A549 (cell line): ENCODE data around the gene KIF21B. TPM values are rescaled to one million over a fixed set of nuclear protein-coding genes. Genes with fewer than 3 reads are reported as not detected.
A peak's percentile ranks its signal among the peaks of the same experiment; 100 is the strongest.

Experiments used
- ATAC-seq, 2 experiments: fragments of 200-7000 bp in 1 of 2; fragments of >200 bp in 1 of 2; cut with Nextera tagmentation in 1 of 2; cut with Tn5 transposase in 1 of 2; 3 replicates each; pipeline versions ENCODE4 v1.8.0 to v1.9.1; 2018 to 2020; ENCODE audit warnings: mild to moderate bottlenecking in 1 of 2, moderate library complexity in 1 of 2
- CTCF ChIA-PET: fragments of 300-600 bp; sonication (Branson Sonifier 250); formaldehyde crosslinking; extraction: SDS; loops from one replicate; lab custom pipeline; 2021; ENCODE audit warnings: antibody characterized with exemption, inconsistent platforms; lab: Yijun Ruan, JAX
- POLR2A ChIA-PET: fragments of 350-600 bp; formaldehyde crosslinking; extraction: SDS; loops from one replicate; lab custom pipeline; 2021; ENCODE audit warnings: antibody characterized with exemption, inconsistent platforms; lab: Yijun Ruan, JAX
- DNase-seq, 2 experiments: peaks; one replicate each; pipeline versions ENCODE4 v3.0.0 to v3.0.0-alpha.2; 2011 to 2016; ENCODE audit warnings: low read depth in 1 of 2, low spot score in 1 of 2
- FAIRE-seq: peaks from 2 replicates; lab custom pipeline; 2011; peaks lifted over from hg19 to GRCh38; lab: Jason Lieb, UNC
- H3K27ac ChIP-seq, 2 experiments: fragments of >200 bp; sonication (Bioruptor Twin); formaldehyde crosslinking; 3 replicates each; pipeline ENCODE4 v1.5.1; 2016 to 2017
- H3K4me1 ChIP-seq: fragments of >200 bp; sonication (Bioruptor Twin); formaldehyde crosslinking; 3 replicates; pipeline ENCODE4 v1.6.1; 2016
- H3K4me2 ChIP-seq: fragments of >200 bp; sonication (Bioruptor Twin); formaldehyde crosslinking; 3 replicates; pipeline ENCODE4 v1.6.1; 2016
- H3K4me3 ChIP-seq: fragments of >200 bp; sonication (Bioruptor Twin); formaldehyde crosslinking; 3 replicates; pipeline ENCODE4 v1.5.1; 2016
- H3K9me3 ChIP-seq: fragments of >200 bp; sonication (Bioruptor Twin); formaldehyde crosslinking; 3 replicates; pipeline ENCODE4 v1.6.1; 2016
- CHD4 ChIP-seq: fragments of 200-600 bp; sonication (generic); IDR thresholded peaks from 2 replicates; pipeline ENCODE4 v1.6.1; 2016; ENCODE audit warnings: antibody characterized with exemption, mild to moderate bottlenecking, borderline replicate concordance
- EHF ChIP-seq: fragments of 250-450 bp; sonication (Bioruptor Pico); IDR thresholded peaks from 2 replicates; pipeline ENCODE4 v1.5.0; 2020; ENCODE audit warnings: mild to moderate bottlenecking
- EHMT2 ChIP-seq: fragments of 200-600 bp; sonication (generic); IDR thresholded peaks from 2 replicates; pipeline ENCODE4 v1.6.1; 2016; ENCODE audit warnings: antibody characterized with exemption, low read depth, mild to moderate bottlenecking, moderate library complexity
- FOSB ChIP-seq: fragments of 250-450 bp; sonication (Bioruptor Pico); IDR thresholded peaks from 2 replicates; pipeline ENCODE4 v1.5.0; 2020; ENCODE audit warnings: mild to moderate bottlenecking, moderate library complexity
- FOXS1 ChIP-seq: fragments of 250-450 bp; sonication (Bioruptor Pico); IDR thresholded peaks from 2 replicates; pipeline ENCODE4 v1.5.0; 2020; ENCODE audit warnings: mild to moderate bottlenecking, moderate library complexity
- GATA3 ChIP-seq: IDR thresholded peaks from 2 replicates; pipeline ENCODE4 v1.6.1; 2012; ENCODE audit warnings: borderline replicate concordance
- HDAC2 ChIP-seq: fragments of 200-600 bp; sonication (generic); IDR thresholded peaks from 2 replicates; pipeline ENCODE4 v1.6.1; 2016
- HMGXB4 ChIP-seq: fragments of 250-450 bp; sonication (Bioruptor Pico); IDR thresholded peaks from 2 replicates; pipeline ENCODE4 v1.5.0; 2021; ENCODE audit warnings: mild to moderate bottlenecking, moderate library complexity, borderline replicate concordance
- HOXB13 ChIP-seq: fragments of 250-450 bp; sonication (Bioruptor Pico); IDR thresholded peaks from 2 replicates; pipeline ENCODE4 v1.5.0; 2020; ENCODE audit warnings: low read depth, mild to moderate bottlenecking, moderate library complexity
- JUNB ChIP-seq: fragments of >200 bp; sonication (Bioruptor Twin); formaldehyde crosslinking; IDR thresholded peaks from 2 replicates; pipeline ENCODE4 v1.6.1; 2016
- KDM5A ChIP-seq: fragments of 200-600 bp; sonication (generic); IDR thresholded peaks from 2 replicates; pipeline ENCODE4 v1.6.1; 2016; ENCODE audit warnings: antibody characterized with exemption, mild to moderate bottlenecking
- MAFK ChIP-seq: fragments of 450-650 bp; IDR thresholded peaks from 2 replicates; pipeline ENCODE4 v1.6.1; 2014; ENCODE audit not compliant: partially characterized antibody
- MAX ChIP-seq: IDR thresholded peaks from 2 replicates; pipeline ENCODE4 v1.6.1; 2012
- MAZ ChIP-seq: fragments of 150-350 bp; IDR thresholded peaks from 2 replicates; pipeline ENCODE4 v1.6.1; 2014; ENCODE audit warnings: antibody characterized with exemption, low read depth, low read length, borderline replicate concordance
- POLR2A ChIP-seq: IDR thresholded peaks from 2 replicates; pipeline ENCODE4 v1.6.1; 2012; ENCODE audit warnings: mild to moderate bottlenecking, low read length
- RARB ChIP-seq: fragments of 250-450 bp; sonication (Bioruptor Pico); IDR thresholded peaks from 2 replicates; pipeline ENCODE4 v1.8.0; 2021; ENCODE audit warnings: mild to moderate bottlenecking, moderate library complexity
- REST ChIP-seq: fragments of 200-600 bp; sonication (generic); IDR thresholded peaks from 2 replicates; pipeline ENCODE4 v1.6.1; 2016; ENCODE audit warnings: antibody characterized with exemption, mild to moderate bottlenecking, moderate library complexity
- RFX5 ChIP-seq: fragments of 450-650 bp; IDR thresholded peaks from 2 replicates; pipeline ENCODE4 v1.7.1; 2014; ENCODE audit warnings: antibody characterized with exemption, mild to moderate bottlenecking, moderate library complexity
- ZC3H11A ChIP-seq: fragments of 450-650 bp; IDR thresholded peaks from 2 replicates; pipeline ENCODE4 v1.6.1; 2014; ENCODE audit warnings: antibody characterized with exemption, mild to moderate bottlenecking
- ZFP36 ChIP-seq: fragments of 450-650 bp; IDR thresholded peaks from 2 replicates; pipeline ENCODE4 v1.6.1; 2014; ENCODE audit warnings: borderline replicate concordance; ENCODE audit not compliant: partially characterized antibody
- ZSCAN20 ChIP-seq: fragments of 250-450 bp; sonication (Bioruptor Pico); IDR thresholded peaks from 2 replicates; pipeline ENCODE4 v1.8.0; 2022; ENCODE audit warnings: mild to moderate bottlenecking, moderate library complexity
- WGBS: methylation state at CpG from one replicate; pipeline ENCODE4 v1.1.6; 2017; ENCODE audit errors: missing lambda C conversion rate; 5-methylcytosine and 5-hydroxymethylcytosine counted together
- polyA plus RNA-seq, 4 experiments: library from polyadenylated mRNA; depleted of rRNA in 3 of 4; stranded (reverse); fragments of >200 nt; fragmentation: RNase III in 1 of 4; extraction: RNeasy Plus Mini Kit Qiagen cat#74134 plus additional on column Dnase treatment in 1 of 4; gene quantifications; 2 replicates in 3 of 4; 3 replicates in 1 of 4; pipeline ENCODE4 v1.2.3, GENCODE V29; 2011 to 2017

Gene KIF21B
- polyA plus RNA-seq, 2 of the 4 experiments (the other 2 are of a cell fraction): 1.4 to 3.8 TPM

- no peaks in the 10 kb centered on the region for H3K9me3 ChIP-seq
- no peak for ATAC-seq
- FAIRE-seq: no peak
- no peak overlapping the region for H3K4me3 ChIP-seq
- H3K4me2 ChIP-seq: peak overlapping the region; percentile 97
- peaks cover 58% of the 10 kb centered on the region for H3K4me1 ChIP-seq
- POLR2A ChIA-PET: no interaction called here
- no peak for TF ChIP-seq FOSB
- no peak for TF ChIP-seq HOXB13 (CRISPR knock-in tag)
- no peak for TF ChIP-seq ZSCAN20 (CRISPR knock-in tag)
- TF ChIP-seq FOXS1 (CRISPR knock-in tag): no peak
- TF ChIP-seq GATA3: no peak
- no peak for TF ChIP-seq KDM5A
- no peak for TF ChIP-seq EHF (CRISPR knock-in tag)
- TF ChIP-seq ZC3H11A: no peak
- no peak for TF ChIP-seq RFX5
- no peak for TF ChIP-seq RARB
- no peak for TF ChIP-seq CHD4
- TF ChIP-seq ZFP36: no peak
- TF ChIP-seq MAFK: no peak
- no peak for TF ChIP-seq HMGXB4 (CRISPR knock-in tag)
- TF ChIP-seq JUNB: no peak
- no peak for TF ChIP-seq REST
- no peak for TF ChIP-seq POLR2A
- no peak for TF ChIP-seq MAZ
- TF ChIP-seq HDAC2: no peak
- TF ChIP-seq, all 56 proteins: peak for 0
- no peak for DNase-seq
- CTCF ChIA-PET: interaction anchor here (1.2 to 8.0 kb wide), 5 partner anchors 8 to 133 kb away, joined by 3 to 94 read pairs (median 12); no protein-coding TSS in a partner anchor
- peak overlapping the region; percentile 7 to 96; a peak in 4 of 6 replicates for H3K27ac ChIP-seq
- 54% methylated on average over 17 of the region's 17 CpGs for WGBS
Observed at GRCh38 chr1:201023920-201024624, 558 bp upstream of the KIF21B start.

- no peak for DNase-seq
- CTCF ChIA-PET: interaction anchor here (0.9 to 8.0 kb wide), 5 partner anchors 20 to 464 kb away, joined by 3 to 94 read pairs (median 3); no protein-coding TSS in a partner anchor
- H3K9me3 ChIP-seq: no peaks in the 10 kb centered on the region
- H3K4me2 ChIP-seq: peak overlapping the region; percentile 97
- POLR2A ChIA-PET: no interaction called here
- peak overlapping the region; percentile 64 to 96 for H3K27ac ChIP-seq
- no peak for FAIRE-seq
- WGBS: 27% methylated on average over 22 of the region's 56 CpGs
- peaks cover 69% of the 10 kb centered on the region for H3K4me1 ChIP-seq
- H3K4me3 ChIP-seq: peak overlapping the region; percentile 76
- ATAC-seq: no peak; a peak in 1 of 6 replicates
- TF ChIP-seq MAX (0 out of 2 replicates have a peak, but pooled peaks have one; percentile 13), EHMT2 (no peak)
Observed at GRCh38 chr1:201022820-201023516, 546 bp downstream of the KIF21B start.
